ENCODE results near the gene RFFL.
A peak's percentile ranks its signal among the peaks of the same experiment; 100 is the strongest.
"Not testable (repeated sequence)": the region's sequence is repeated elsewhere in the genome, so short reads cannot be mapped to it uniquely, and the experiment has no call there.

Gene RFFL, protein sequence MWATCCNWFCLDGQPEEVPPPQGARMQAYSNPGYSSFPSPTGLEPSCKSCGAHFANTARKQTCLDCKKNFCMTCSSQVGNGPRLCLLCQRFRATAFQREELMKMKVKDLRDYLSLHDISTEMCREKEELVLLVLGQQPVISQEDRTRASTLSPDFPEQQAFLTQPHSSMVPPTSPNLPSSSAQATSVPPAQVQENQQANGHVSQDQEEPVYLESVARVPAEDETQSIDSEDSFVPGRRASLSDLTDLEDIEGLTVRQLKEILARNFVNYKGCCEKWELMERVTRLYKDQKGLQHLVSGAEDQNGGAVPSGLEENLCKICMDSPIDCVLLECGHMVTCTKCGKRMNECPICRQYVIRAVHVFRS

DNA sequence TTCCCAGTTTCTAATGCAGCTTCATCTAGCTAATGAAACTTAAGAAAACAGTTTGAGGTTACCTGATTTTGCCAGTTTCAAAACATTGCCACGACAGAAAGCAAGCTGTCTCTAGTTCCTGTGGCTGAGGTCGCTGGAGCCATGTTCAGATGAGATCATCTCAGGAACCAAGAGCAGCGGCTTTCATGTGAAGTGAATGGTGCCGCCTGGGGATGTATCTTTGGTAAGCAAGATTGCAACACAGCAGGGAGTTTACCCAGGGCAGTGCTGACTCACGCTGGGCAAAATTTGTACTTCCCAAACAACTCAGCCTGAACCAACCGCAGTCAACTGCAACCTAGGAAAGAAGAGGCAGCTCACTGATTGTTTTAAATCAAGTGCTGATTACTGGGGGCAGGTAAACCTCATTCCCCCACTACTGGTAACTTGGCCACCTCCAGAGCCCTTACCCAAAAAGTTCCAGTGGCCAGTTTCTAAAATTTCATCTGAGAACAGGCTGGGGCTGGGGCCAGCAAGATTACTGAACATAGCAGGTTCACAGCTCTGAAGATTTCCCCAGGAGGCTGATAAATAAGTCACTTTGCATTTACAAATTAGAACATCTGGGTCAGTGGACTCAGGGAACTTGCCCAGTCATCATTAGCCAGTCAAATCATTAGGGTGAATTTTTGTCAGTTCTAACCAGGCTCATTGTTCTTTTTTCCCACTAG lies at the start of gene RFFL:
TSS of gene RFFL (minus strand) at position 194 of the 710 bp plus-strand sequence. CDS start 37,154 bp downstream, outside the sequence.
- peak; percentile 75 for DNase-seq (ENCODE audit: low read depth)

DNA sequence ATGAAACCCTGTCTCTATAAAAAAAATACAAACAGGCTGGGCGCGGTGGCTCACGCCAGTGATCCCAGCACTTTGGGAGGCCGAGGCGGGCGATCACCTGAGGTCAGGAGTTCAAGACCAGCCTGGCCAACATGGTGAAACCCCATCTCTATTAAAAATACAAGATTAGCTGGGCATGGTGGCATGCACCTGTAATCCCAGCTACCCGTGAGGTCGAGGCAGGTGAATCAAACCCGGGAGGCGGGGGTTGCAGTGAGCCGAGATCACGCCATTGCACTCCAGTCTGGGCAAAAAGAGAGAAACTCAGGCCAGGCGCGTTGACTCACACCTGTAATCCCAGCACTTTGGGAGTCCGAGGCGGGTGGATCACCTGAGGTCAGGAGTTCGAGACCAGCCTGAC lies 47.3 kb upstream of the RFFL start:
- not testable (repeated sequence) for DNase-seq (ENCODE audit: low read depth)

DNA sequence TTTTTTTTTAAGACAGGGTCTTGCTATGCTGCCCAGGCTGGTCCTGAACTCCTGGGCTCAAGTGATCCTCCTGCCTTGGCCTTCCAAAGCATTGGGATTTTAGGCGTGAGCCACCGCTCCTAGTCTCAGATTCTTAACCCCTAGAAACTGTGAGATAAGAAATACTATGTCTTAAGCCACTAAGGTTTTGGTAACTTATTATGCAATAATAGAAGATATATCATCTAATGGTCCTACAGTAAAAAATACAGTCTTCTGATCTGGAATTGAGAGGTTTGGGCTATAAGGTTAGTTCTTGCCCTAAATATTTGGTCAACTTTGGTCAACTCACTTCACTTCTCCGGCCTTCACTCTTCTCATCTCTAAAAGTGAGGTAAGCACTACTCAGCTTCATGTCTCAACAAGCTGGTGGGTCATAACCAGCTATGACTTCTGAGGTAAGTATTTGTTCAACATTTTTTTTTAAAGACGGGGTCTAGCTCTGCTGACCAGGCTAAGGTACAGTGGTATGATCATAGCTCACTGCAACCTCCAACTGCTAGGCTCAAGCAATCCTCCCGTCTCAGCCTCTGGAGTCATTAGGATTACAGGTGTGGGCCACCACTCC lies 41.4 kb upstream of the RFFL start:
- DNase-seq (ENCODE audit: low read depth), result no peak

DNA sequence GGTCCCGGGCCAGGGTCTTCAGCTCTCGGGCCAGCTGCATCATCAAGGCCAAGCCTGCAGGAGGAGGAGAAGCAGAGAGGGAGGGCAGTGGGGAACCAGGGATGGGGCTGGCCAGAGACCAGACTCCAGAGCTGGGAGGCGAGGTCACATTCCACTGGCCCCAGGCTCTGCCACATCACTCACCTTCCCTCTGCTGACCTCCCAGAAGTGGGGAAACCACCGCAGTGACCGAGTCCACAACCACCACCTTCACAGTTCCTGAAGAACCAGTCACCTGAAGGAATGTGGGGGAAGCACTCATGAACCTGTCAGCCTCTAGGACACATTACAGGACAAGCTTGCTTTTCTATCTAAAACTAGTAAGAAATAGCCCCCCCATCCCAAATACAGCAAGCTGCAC lies 39.8 kb upstream of the RFFL start:
- DNase-seq (ENCODE audit: low read depth), result no peak

DNA sequence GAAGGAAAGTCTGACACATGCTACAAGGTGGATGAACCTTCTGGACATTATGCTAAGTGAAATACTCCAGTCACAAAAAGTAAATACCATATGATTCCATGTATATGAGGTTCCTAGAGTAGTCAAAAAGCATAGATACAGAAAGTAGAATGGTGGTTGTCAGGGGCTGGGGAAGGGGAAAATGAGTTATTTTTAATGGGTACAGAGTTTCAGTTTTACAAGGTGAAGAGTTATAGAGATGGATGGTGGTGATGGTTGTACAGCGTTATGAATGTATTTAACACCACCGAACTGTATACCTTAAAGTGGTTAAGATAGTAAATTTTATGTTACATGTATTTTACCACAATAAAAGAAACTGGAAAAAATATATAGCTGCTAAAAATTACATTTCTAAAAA lies 38.2 kb upstream of the RFFL start:
- no peak for DNase-seq (ENCODE audit: low read depth)

DNA sequence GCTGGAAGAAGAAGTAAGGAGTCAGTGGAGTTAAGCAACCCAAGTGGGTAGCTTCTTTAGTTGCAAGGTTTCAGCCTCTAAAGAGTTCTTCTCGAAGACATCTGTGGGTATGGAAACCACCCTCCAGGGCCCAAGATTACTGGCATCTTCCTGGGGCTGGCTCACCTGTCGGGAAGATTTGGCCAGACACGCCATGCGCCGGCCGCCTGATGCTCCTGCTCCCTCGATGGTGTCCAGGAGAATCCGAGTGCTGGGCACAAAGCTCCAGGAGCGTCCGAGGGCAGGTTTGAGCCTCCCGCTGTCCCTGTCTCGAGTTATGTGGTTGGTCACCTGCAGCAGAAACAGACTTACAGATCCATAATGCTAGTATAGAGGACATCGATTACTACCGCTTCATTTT lies 37.5 kb upstream of the RFFL start:
- DNase-seq (ENCODE audit: low read depth), result no peak

DNA sequence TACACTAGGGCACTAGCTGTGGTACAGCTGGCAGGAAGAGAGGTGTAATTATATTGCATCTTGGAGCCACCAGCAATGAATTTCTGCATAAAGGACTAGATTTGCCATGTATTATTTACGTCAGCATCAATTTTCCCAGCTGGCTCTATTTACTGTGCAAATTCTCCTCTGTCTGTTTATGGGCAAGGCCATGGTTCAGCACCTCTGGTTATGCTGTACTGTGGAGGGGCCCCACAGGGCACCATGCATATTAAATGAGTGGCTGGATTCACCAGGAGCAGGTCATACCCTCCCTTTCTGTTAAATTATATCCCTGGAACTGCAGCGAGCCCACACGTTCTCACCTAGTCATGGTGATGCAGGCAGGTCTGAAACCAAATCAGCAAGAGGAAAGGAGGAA lies 36.4 kb upstream of the RFFL start:
- DNase-seq (ENCODE audit: low read depth), result no peak

DNA sequence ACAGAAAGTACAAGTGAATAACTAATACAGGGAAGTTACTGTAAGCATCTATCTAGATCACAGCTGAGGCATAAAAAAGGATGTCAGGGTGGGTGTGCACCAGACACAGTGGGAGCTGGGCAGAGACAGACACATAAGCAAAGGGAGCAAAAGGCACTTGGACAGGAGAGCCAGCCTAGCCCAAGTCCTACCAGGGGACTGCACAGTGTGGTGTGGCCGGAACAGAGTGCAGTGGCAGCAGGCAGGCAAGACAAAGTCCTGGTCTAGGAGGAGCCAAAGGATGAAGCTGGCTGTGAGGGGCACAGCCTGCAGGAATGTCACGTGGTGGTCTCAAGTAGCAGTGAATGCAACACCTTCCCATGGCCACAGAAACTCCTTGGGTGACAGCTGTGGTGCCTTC lies 34.3 kb upstream of the RFFL start:
- no peak for DNase-seq (ENCODE audit: low read depth)

DNA sequence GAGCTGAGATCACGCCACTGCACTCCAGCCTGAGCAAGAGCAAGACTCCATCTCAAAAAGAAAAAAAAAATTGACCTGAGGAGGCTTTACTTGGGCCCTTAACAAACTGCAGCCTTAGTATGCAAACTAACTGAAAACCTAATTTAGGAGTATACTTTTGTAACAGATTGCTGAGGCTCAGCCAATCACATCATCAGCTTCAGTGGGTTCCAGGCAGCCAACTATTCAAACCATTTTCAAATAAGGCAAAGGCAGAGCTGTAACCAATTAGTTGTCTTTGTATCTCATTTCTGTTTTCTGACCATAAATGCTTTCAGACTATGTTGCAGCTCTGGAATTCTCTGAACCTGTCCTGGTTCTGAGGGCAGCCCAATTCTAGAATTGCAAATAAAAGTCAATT lies 32.2 kb upstream of the RFFL start:
- no peak for DNase-seq (ENCODE audit: low read depth)

DNA sequence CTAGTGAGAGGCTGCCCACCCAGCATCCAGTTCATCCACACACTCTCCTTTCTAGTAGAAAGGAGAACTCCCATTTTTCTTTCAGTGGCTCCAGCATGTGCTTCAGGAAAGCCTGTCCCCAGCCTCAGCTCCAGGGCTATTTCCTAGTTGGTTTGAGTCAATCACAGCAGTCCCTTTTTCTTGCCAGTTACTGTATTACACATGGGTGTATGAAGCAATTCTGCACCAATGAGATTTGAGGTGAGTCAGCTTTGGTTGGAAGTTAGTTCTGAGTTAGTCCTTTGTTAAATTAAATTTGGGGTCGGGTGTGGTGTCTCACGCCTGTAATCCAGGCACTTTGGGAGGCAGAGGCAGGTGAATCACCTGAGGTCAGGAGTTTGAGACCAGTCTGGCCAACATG lies 31.4 kb upstream of the RFFL start:
- no peak for DNase-seq (ENCODE audit: low read depth)

DNA sequence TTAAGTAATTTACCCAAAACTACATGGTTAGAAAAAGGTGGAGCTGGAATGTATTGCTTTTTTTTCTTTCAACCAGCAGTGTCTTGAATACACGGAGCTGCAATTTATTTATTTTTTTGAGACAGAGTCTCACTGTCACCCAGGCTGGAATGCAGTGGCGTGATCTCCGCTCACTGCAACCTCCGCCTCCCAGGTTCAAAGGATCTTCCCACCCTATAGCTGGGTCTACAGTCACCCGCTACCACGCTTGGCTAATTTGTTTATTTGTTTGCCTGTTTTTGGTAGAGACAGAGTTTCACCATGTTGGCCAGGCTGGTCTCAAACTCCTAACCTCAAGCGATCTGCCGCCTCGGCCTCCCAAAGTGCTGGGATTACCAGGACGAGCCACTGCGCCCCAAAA lies 27.2 kb upstream of the RFFL start:
- DNase-seq (ENCODE audit: low read depth), result not testable (repeated sequence)

DNA sequence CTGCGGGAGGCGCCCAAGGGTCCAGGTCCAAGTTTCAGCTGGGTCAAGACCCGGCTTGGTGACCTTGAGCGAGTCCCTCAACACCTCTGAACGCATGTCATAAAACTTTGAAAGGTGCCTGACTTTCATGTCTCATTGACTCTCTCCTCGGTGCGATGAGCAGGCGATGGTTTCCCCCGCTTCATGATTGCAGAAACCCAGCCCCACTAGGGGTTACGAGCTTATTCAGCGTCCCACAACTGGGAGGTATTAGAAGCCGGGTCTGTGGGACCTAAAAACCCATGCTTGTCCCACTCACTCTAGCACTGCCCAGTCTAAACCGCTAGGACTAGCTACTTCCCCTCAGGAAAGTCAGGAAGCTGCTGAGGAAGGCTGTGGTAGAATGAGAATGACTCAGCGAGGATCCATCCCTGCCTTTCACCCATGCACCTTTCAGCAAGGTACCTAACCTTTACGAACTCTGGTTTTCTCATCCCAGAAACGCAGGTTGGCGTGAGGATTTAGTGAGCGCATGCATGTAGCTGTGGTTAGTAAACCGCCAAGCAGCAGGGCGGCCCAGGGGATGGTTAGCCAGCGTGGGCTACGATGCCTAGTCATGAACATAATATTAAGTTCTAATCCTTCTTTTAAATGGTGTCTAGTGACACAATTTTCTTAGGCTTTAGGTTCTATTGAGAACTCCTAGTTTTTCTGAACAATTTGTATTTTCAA lies 26.2 kb upstream of the RFFL start:
- DNase-seq (ENCODE audit: low read depth), result peak; percentile 31

DNA sequence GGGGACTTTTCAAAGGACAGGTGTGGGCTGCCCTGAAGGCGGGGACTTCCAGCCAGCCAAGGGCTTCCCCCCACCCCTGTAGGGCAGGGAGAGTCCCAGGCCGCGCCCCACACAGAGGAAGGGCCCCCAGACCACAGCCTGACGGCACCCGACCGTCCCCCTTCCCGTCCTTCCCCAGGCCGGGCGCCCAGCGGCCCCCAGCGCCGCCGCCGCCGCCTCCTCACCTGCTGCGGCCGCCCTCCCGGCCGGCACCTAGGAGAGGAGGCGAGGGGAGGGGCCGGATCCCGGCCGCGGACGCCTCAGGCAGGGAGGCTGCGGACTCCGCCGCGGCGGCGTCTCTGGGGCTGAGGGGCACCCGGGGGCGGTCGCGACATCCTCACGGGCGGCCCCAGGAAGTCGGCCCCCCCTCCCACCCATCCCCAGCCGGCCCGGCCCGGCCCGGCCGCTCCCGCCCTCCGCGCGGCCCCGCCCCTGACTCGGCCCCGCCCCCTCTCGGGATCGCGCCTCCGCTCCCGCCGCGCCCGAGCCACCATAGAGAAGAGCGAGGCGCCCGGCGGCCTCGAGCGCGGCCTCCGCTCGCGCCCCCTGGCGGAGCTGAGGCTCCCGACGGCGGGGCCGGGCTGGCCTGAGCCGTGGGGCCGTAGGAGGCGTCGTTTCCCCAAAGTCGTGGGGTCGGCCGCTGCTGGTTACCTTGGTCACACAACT lies 25.5 kb upstream of the RFFL start:
- DNase-seq (ENCODE audit: low read depth), result peak; percentile 81

DNA sequence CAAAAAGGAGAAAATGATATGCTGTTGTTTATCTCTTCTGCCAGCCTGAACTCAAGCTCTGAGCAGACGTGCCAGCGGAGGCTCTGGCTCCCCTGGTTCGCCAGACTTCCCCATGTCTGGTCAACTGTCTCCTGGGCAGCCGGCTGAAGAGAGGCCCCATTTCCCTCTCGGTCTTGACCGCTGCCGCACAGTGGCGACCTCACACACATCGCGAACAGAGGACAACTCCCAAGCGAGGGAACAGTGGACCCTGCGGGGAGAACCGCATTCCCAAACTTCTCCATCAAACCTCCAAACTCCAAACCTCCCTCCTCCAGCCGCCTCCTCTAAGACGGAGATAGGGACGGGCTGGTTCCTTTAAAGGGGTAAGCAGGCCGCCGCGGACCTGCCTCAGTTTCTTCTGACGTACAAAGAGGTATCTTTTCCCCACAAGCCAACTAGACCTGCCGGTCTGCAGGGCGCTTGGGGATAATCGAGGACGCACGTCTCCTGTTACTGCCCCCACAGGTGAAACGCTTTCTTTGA lies 24.9 kb upstream of the RFFL start:
- DNase-seq (ENCODE audit: low read depth), result no peak

DNA sequence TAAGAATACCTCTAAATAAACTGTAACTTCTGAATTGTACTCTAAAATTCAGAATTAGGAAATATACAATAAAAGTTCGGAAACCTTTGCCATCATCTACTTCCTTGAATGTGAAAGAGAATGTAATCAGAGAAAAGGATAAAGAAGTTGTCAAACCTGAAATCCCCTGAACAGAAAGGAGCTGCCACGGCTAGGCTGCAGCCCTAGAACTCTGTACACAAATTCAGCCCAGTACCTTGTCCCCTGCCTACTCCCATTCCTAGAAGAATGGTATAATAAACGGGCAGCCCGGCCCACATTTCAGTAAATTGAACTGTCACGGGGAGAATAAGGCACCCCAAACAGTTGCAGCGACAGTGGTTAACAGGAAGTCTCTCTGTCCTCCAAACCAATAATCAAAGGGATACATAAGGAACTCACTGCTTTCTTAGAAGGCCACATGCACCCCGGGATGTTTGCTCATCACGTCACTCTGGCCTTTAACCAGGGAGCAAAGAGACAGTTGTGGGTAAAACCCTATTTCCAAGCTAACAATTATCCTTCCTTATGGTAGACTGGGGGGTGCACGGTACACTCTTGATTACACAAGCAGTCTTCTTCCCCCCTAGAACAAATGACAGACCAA lies 24.3 kb upstream of the RFFL start:
- DNase-seq (ENCODE audit: low read depth), result no peak

DNA sequence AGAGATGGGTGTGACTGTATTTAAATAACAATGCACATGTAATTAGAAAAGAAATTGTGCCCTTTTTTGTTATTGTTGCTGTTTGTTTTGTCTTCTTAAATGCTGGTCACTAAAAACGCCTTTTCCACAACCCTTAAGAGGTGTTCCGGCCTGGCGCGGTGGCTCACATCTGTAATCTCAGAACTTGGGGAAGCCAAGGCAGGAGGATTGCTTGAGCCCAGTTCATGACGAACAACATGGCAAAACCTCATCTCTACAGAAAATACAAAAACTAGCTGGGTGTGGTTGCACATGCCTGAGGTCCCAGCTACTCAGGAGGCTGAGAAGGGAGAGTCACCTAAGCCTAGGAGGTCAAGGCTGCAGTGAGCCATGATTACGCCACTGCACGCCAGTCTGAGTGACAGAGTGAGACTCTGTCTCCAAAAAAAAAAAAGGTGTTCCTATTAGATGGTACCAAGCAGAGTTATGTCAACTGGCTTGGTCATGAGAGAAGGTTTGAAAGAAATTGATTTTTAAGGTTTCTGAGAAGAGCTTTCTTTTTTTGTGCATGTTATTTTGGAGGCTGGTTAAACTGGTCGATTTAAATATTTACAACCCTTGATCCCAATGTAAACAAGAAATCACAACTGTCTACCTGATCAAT lies 23.5 kb upstream of the RFFL start:
- no peak for DNase-seq (ENCODE audit: low read depth)

DNA sequence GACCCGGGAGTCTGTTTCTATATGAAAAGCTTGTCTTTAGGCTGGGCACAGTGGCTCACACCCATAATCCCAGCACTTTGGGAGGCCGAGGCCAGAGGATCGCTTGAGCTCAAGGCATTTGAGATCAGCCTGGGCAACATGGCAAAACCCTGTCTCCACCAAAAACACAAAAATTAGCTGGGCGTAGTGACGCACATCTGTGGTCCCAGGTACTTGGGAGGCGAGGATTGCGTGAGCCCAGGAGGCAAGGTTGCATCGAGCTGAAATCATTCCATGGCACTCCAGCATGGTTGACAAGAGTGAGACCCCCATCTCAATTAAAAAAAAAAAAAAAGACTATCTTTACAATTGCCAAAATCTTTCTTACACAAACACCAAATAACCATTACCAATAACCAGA lies 22.7 kb upstream of the RFFL start:
- no peak for DNase-seq (ENCODE audit: low read depth)

DNA sequence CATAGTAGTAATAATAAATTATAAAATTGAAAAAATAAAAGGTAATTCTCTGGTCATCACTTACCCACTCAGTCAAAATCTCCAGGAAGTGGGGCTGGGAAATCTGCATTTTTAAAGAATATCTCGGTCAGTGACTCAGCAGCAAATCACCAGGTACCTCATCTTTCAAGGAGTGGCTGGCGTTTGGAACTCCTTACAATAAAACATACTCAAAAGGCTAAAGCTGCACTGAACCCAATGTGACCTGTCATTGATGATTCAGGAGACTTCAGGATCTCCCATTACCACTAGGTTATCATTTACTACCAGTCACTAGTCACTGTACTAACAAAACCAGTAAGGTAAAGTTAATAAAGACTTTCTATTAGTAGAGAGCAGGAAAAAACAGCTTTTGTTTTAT lies 21.5 kb upstream of the RFFL start:
- DNase-seq (ENCODE audit: low read depth), result no peak

DNA sequence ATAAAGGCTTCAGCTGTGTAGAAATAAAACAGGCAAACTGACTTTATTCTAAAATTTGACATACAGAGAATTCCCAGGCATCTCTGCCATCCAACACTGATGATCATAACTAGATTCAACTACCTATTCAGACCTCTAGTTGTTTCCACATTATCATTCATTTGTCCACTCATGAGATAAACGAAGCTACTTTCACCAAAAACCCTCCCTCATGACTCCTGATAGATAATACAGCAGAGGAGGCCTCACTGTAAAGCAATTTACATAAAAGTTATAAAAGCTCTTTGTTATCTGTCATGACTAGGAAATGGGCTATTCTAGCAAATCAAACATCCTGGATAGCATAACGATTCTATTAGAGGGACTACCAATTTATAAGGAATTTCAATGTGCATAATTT lies 19.6 kb upstream of the RFFL start:
- no peak for DNase-seq (ENCODE audit: low read depth)

DNA sequence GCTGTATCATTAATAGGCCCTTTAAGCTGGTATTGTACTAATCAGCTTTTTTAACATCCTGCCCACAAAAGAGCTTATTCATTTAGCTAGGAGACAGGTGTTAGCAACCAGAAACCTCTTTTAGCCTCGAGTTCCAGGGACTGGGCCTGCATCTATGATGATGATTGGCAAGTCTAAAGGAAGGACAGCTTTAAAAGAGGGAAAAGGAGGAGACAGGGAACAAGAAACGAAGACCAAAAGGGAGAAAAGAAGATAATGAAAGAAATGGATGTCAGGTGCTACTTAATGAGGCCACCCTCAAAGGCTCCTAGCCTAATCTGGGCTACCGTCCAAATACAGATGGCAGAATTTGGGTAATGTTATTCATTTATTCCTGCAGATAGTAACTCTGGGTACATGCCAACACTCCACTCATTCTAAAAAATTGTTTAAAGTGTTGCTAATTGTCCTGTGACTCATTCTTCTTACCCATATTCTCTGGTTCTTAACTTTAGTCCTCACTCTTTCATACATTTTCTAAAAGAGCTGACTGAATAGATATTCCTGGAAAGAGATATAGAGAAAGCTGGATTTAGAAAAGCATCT lies 18.7 kb upstream of the RFFL start:
- DNase-seq (ENCODE audit: low read depth), result no peak

Data from stimulated activated CD8-positive, alpha-beta memory T cell treated with anti-CD3 and anti-CD28 coated beads, Interleukin-12 subunit alpha, Interleukin-12 subunit beta, amount 100 ng/mL, for 1 hour (primary cell).